Osteoblast (primary cell): ENCODE data around the gene GCN1. TPM values are rescaled to one million over a fixed set of nuclear protein-coding genes. Genes with fewer than 3 reads are reported as not detected.
A peak's percentile ranks its signal among the peaks of the same experiment; 100 is the strongest.
"Not testable (repeated sequence)": the region's sequence is repeated elsewhere in the genome, so short reads cannot be mapped to it uniquely, and the experiment has no call there.

Experiments used
- DNase-seq: peaks from one replicate; pipeline ENCODE4 v3.0.0; 2011; ENCODE audit warnings: low spot score, mixed read lengths; ENCODE audit not compliant: insufficient read length; ENCODE audit errors: missing footprints
- H2AFZ ChIP-seq: 2 replicates; pipeline ENCODE4 v1.6.0; 2011; ENCODE audit warnings: mild to moderate bottlenecking, low read length
- H3K27ac ChIP-seq: 2 replicates; pipeline ENCODE4 v1.5.1; 2011; ENCODE audit warnings: mild to moderate bottlenecking, low read depth, low read length, moderate library complexity
- H3K27me3 ChIP-seq: 2 replicates; pipeline ENCODE4 v1.6.0; 2012; ENCODE audit warnings: mild to moderate bottlenecking, control low read depth, inconsistent platforms, low read length, moderate library complexity; ENCODE audit not compliant: insufficient read depth
- H3K36me3 ChIP-seq: 2 replicates; pipeline ENCODE4 v1.5.1; 2011; ENCODE audit warnings: mild to moderate bottlenecking, low read length, control low read depth, moderate library complexity; ENCODE audit not compliant: insufficient read depth
- H3K4me1 ChIP-seq: 2 replicates; pipeline ENCODE4 v1.5.1; 2011; ENCODE audit warnings: mild to moderate bottlenecking, low read length, control low read depth, moderate library complexity; ENCODE audit not compliant: insufficient read depth
- H3K4me2 ChIP-seq: 2 replicates; pipeline ENCODE4 v1.6.0; 2011; ENCODE audit warnings: mild to moderate bottlenecking, low read length; ENCODE audit not compliant: insufficient read depth
- H3K4me3 ChIP-seq: fragments of 200-600 bp; sonication (generic); 3 replicates; pipeline ENCODE4 v1.5.1; 2012; ENCODE audit warnings: mild to moderate bottlenecking, low read length, inconsistent platforms; ENCODE audit not compliant: insufficient read depth
- H3K79me2 ChIP-seq: 2 replicates; pipeline ENCODE4 v1.6.0; 2012; ENCODE audit warnings: mild to moderate bottlenecking, low read length, control low read depth, inconsistent platforms; ENCODE audit not compliant: insufficient read depth
- H3K9me3 ChIP-seq: 2 replicates; pipeline ENCODE4 v1.5.1; 2011; ENCODE audit warnings: low read depth, low read length, control low read depth
- H4K20me1 ChIP-seq: 2 replicates; pipeline ENCODE4 v1.6.0; 2012; ENCODE audit warnings: mild to moderate bottlenecking, low read length, control low read depth; ENCODE audit not compliant: insufficient read depth
- CTCF ChIP-seq: IDR thresholded peaks from 2 replicates; pipeline ENCODE4 v1.5.1; 2011; ENCODE audit warnings: mild to moderate bottlenecking, low read depth, low read length, moderate library complexity; ENCODE audit errors: extremely low read depth
- total RNA-seq: library from RNA; depleted of rRNA; stranded (reverse); fragments of >200 nt; gene quantifications from 2 replicates; pipeline ENCODE4 v1.2.3, GENCODE V29; 2012

Gene GCN1
- total RNA-seq, 1 donor: 103 TPM

- Histone ChIP-seq H3K4me1 (no peaks in the 10 kb centered on the region), H3K4me2 (no peak overlapping the region), H3K36me3 (peaks cover 90% of the 10 kb centered on the region), H4K20me1 (peaks cover 4% of the 10 kb centered on the region), H3K27ac (no peak overlapping the region), H3K27me3 (no peaks in the 10 kb centered on the region), H3K9me3 (no peaks in the 10 kb centered on the region), H2AFZ (no peak overlapping the region), H3K79me2 (peaks cover 37% of the 10 kb centered on the region), H3K4me3 (no peak overlapping the region)
- peak; percentile 85 for DNase-seq
- TF ChIP-seq CTCF: no peak
These were observed 20.3 kb upstream of the GCN1 start for GRCh38 chr12:120214626-120215356.

GRCh38 chr12:120213758-120214157 lies 19.2 kb upstream of the GCN1 start:
- Histone ChIP-seq H3K36me3 (peaks cover 81% of the 10 kb centered on the region), H3K4me1 (no peaks in the 10 kb centered on the region), H3K4me2 (no peak overlapping the region), H4K20me1 (peaks cover 4% of the 10 kb centered on the region), H2AFZ (no peak overlapping the region), H3K27ac (no peak overlapping the region), H3K4me3 (no peak overlapping the region), H3K9me3 (no peaks in the 10 kb centered on the region), H3K79me2 (peaks cover 27% of the 10 kb centered on the region), H3K27me3 (no peaks in the 10 kb centered on the region)
- no peak for TF ChIP-seq CTCF
- peak; percentile 44 for DNase-seq

GRCh38 chr12:120213182-120213581 lies 18.7 kb upstream of the GCN1 start:
- not testable (repeated sequence) for H3K27ac ChIP-seq, H3K4me3 ChIP-seq, H3K4me2 ChIP-seq, H3K4me1 ChIP-seq, H4K20me1 ChIP-seq, H3K9me3 ChIP-seq, H2AFZ ChIP-seq, H3K27me3 ChIP-seq
- Histone ChIP-seq H3K36me3 (peaks cover 76% of the 10 kb centered on the region), H3K79me2 (peaks cover 25% of the 10 kb centered on the region)
- DNase-seq: peak; percentile 83

- Histone ChIP-seq H4K20me1 (peaks cover 4% of the 10 kb centered on the region), H2AFZ (no peak overlapping the region), H3K27me3 (no peaks in the 10 kb centered on the region), H3K9me3 (no peaks in the 10 kb centered on the region), H3K4me1 (no peaks in the 10 kb centered on the region), H3K36me3 (peaks cover 78% of the 10 kb centered on the region), H3K79me2 (peaks cover 25% of the 10 kb centered on the region), H3K27ac (no peak overlapping the region), H3K4me3 (no peak overlapping the region), H3K4me2 (no peak overlapping the region)
- TF ChIP-seq CTCF: no peak
- DNase-seq: peak; percentile 45
These were observed 17.8 kb upstream of the GCN1 start for GRCh38 chr12:120212301-120212700.
